GM12878 (cell line): Measurements from ENCODE around the gene OR10Z1. TPM values are rescaled to one million over a fixed set of nuclear protein-coding genes. Genes with fewer than 3 reads are reported as not detected.

Experiments used
- ATAC-seq: fragments of 200-7000 bp; cut with Tn5 transposase; 3 replicates; pipeline ENCODE4 v1.9.1; 2020; ENCODE audit warnings: mild to moderate bottlenecking, moderate library complexity
- BruUV-seq: library from RNA; stranded (reverse); fragments of 400-500 nt; replicated peaks from 2 replicates; lab custom pipeline; 2021; lab: Mats Ljungman, UMichigan
- CTCF ChIA-PET: fragments of 300-600 bp; sonication (Branson Sonifier 250); formaldehyde crosslinking; extraction: SDS; loops from one replicate; lab custom pipeline; 2021; ENCODE audit warnings: inconsistent platforms; lab: Yijun Ruan, JAX
- POLR2A ChIA-PET: fragments of 350-600 bp; formaldehyde crosslinking; extraction: SDS; loops from one replicate; lab custom pipeline; 2021; ENCODE audit warnings: inconsistent platforms; lab: Charles Lee
- RAD21 ChIA-PET: fragments of 300-600 bp; sonication (Branson Sonifier 250); formaldehyde crosslinking; loops from one replicate; lab custom pipeline; 2023; ENCODE audit warnings: antibody characterized with exemption; ENCODE audit not compliant: unreplicated experiment; lab: Charles Lee
- SMC1A ChIA-PET: fragments of 300-600 bp; sonication (Branson Sonifier 250); formaldehyde crosslinking; loops from one replicate; lab custom pipeline; 2023; ENCODE audit not compliant: unreplicated experiment, uncharacterized antibody; lab: Charles Lee
- DNase-seq: peaks from one replicate; pipeline ENCODE4 v3.0.0-alpha.2; 2011; ENCODE audit warnings: low read depth, low spot score
- FAIRE-seq: peaks from 3 replicates; lab custom pipeline; 2011; peaks lifted over from hg19 to GRCh38; lab: Jason Lieb, UNC
- H2AFZ ChIP-seq: 2 replicates; pipeline ENCODE4 v1.6.0; 2011; ENCODE audit warnings: low read depth, low read length, control low read depth; ENCODE audit not compliant: control insufficient read depth
- H3K27ac ChIP-seq: 2 replicates; pipeline ENCODE4 v1.5.1; 2011; ENCODE audit warnings: control low read depth; ENCODE audit not compliant: control insufficient read depth, insufficient read depth
- H3K27me3 ChIP-seq, 2 experiments: replicated peaks in 1 of 2; 2 replicates each; pipeline versions ENCODE4 v1.6.0 to v1.6.1; 2011; ENCODE audit warnings: low read length in 1 of 2; ENCODE audit not compliant: control insufficient read depth in 2 of 2, insufficient read depth in 2 of 2
- H3K36me3 ChIP-seq, 2 experiments: 2 replicates each; pipeline ENCODE4 v1.5.1; 2011; ENCODE audit warnings: low read length in 1 of 2; ENCODE audit not compliant: control insufficient read depth in 2 of 2, insufficient read depth in 2 of 2
- H3K4me1 ChIP-seq: 2 replicates; pipeline ENCODE4 v1.6.1; 2011; ENCODE audit warnings: mild to moderate bottlenecking, low read length, moderate library complexity, mixed read lengths; ENCODE audit not compliant: control insufficient read depth, insufficient read depth
- H3K4me2 ChIP-seq: 2 replicates; pipeline ENCODE4 v1.6.0; 2011; ENCODE audit warnings: control low read depth; ENCODE audit not compliant: control insufficient read depth, insufficient read depth
- H3K4me3 ChIP-seq: fragments of 200-600 bp; sonication (generic); 2 replicates; pipeline ENCODE4 v1.5.1; 2016
- H3K79me2 ChIP-seq: 2 replicates; pipeline ENCODE4 v1.6.0; 2011; ENCODE audit warnings: low read length; ENCODE audit not compliant: control insufficient read depth, insufficient read depth
- H3K9ac ChIP-seq: 2 replicates; pipeline ENCODE4 v1.8.0; 2011; ENCODE audit warnings: low read length, control low read depth, mixed read lengths; ENCODE audit not compliant: control insufficient read depth, insufficient read depth
- H3K9me3 ChIP-seq: replicated peaks from 3 replicates; pipeline ENCODE4 v1.5.1; 2011; ENCODE audit warnings: mild to moderate bottlenecking, low read length; ENCODE audit not compliant: control insufficient read depth, insufficient read depth
- H4K20me1 ChIP-seq: 2 replicates; pipeline ENCODE4 v1.6.0; 2011; ENCODE audit not compliant: control insufficient read depth, insufficient read depth
- ATF3 ChIP-seq: IDR thresholded peaks from 2 replicates; pipeline ENCODE4 v1.6.1; 2011; ENCODE audit warnings: low read depth, mild to moderate bottlenecking, low read length, moderate library complexity, borderline replicate concordance; ENCODE audit errors: extremely low read depth
- CBX5 ChIP-seq: sonication (generic); IDR thresholded peaks from 2 replicates; pipeline ENCODE4 v1.6.1; 2016; ENCODE audit warnings: low read depth, moderate library complexity, mild to moderate bottlenecking, inconsistent platforms
- CEBPZ ChIP-seq: fragments of 150-350 bp; IDR thresholded peaks from 2 replicates; pipeline ENCODE4 v1.6.1; 2016; ENCODE audit warnings: low read depth, low read length
- ETV6 ChIP-seq, 2 experiments: fragments of 450-650 bp in 1 of 2; IDR thresholded peaks in 1 of 2; conservative IDR thresholded peaks in 1 of 2; 2 replicates each; pipeline ENCODE4 v1.6.1; 2014; ENCODE audit warnings: antibody characterized with exemption in 1 of 2, borderline replicate concordance in 1 of 2, low read depth in 1 of 2, mild to moderate bottlenecking in 1 of 2, moderate library complexity in 1 of 2
- FOXK2 ChIP-seq: fragments of 450-650 bp; IDR thresholded peaks from 2 replicates; pipeline ENCODE4 v1.6.1; 2017; ENCODE audit warnings: mild to moderate bottlenecking, moderate library complexity
- HDAC6 ChIP-seq: fragments of 200-600 bp; sonication (generic); IDR thresholded peaks from one replicate; pipeline ENCODE4 v1.8.0; 2017; ENCODE audit warnings: antibody characterized with exemption; ENCODE audit not compliant: unreplicated experiment
- IKZF1 ChIP-seq: fragments of 450-650 bp; conservative IDR thresholded peaks from 2 replicates; pipeline ENCODE4 v1.6.1; 2017; ENCODE audit warnings: antibody characterized with exemption, mild to moderate bottlenecking
- IKZF2 ChIP-seq, 2 experiments: fragments of 450-650 bp; IDR thresholded peaks; 2 replicates each; pipeline ENCODE4 v1.6.1; 2017; ENCODE audit warnings: mild to moderate bottlenecking in 2 of 2, moderate library complexity in 2 of 2
- MYB ChIP-seq: fragments of 150-350 bp; IDR thresholded peaks from 2 replicates; pipeline ENCODE4 v1.6.1; 2014; ENCODE audit warnings: mild to moderate bottlenecking, low read depth, low read length, borderline replicate concordance
- NFYA ChIP-seq: IDR thresholded peaks from 2 replicates; pipeline ENCODE4 v1.6.1; 2011; ENCODE audit warnings: low read depth, mild to moderate bottlenecking, low read length, improper control_type of control experiment, borderline replicate concordance
- PAX5 ChIP-seq: IDR thresholded peaks from 2 replicates; pipeline ENCODE4 v1.6.1; 2011; ENCODE audit warnings: low read depth, low read length, borderline replicate concordance
- POLR2AphosphoS5 ChIP-seq: IDR thresholded peaks from 2 replicates; pipeline ENCODE4 v1.6.1; 2011; ENCODE audit warnings: mild to moderate bottlenecking, low read length, inconsistent platforms
- RELB ChIP-seq: fragments of 450-650 bp; IDR thresholded peaks from 2 replicates; pipeline ENCODE4 v1.6.1; 2017; ENCODE audit warnings: low read depth, mild to moderate bottlenecking, moderate library complexity
- SIX5 ChIP-seq: IDR thresholded peaks from 2 replicates; pipeline ENCODE4 v1.6.1; 2011; ENCODE audit warnings: mild to moderate bottlenecking, low read depth, low read length, moderate library complexity; ENCODE audit not compliant: severe bottlenecking
- SMC3 ChIP-seq: IDR thresholded peaks from 2 replicates; pipeline ENCODE4 v1.6.1; 2011; ENCODE audit warnings: low read length, improper control_type of control experiment, borderline replicate concordance
- STAT1 ChIP-seq: fragments of 450-650 bp; conservative IDR thresholded peaks from 2 replicates; pipeline ENCODE4 v1.6.1; 2014; ENCODE audit warnings: antibody characterized with exemption, mild to moderate bottlenecking
- TARDBP ChIP-seq: IDR thresholded peaks from 2 replicates; pipeline ENCODE4 v1.6.1; 2016; ENCODE audit warnings: borderline replicate concordance
- WRNIP1 ChIP-seq: IDR thresholded peaks from 2 replicates; pipeline ENCODE4 v1.6.1; 2011; ENCODE audit warnings: low read depth, low read length, improper control_type of control experiment, borderline replicate concordance
- YBX1 ChIP-seq: fragments of 450-650 bp; IDR thresholded peaks from 2 replicates; pipeline ENCODE4 v1.6.1; 2016; ENCODE audit warnings: antibody characterized with exemption
- ZNF24 ChIP-seq: fragments of 450-650 bp; IDR thresholded peaks from 2 replicates; pipeline ENCODE4 v1.6.1; 2017; ENCODE audit warnings: antibody characterized with exemption, mild to moderate bottlenecking
- WGBS: methylation state at CpG from one replicate; pipeline ENCODE4 v1.1.6; 2016; ENCODE audit warnings: low lambda C conversion rate; ENCODE audit not compliant: insufficient replicate concordance, insufficient coverage; ENCODE audit errors: missing lambda C conversion rate; 5-methylcytosine and 5-hydroxymethylcytosine counted together
- in situ Hi-C: fragments of 300-500 bp; cut with MboI; formaldehyde crosslinking; loops from 9 replicates; pipeline ENCODE4 v1.14.3; 2018; ENCODE audit warnings: mixed read lengths
- intact Hi-C: fragments of 100-400 bp; cut with micrococcal nuclease; formaldehyde crosslinking; loops from one replicate; pipeline ENCODE4 v1.14.2; 2022; ENCODE audit not compliant: unreplicated experiment
- polyA plus RNA-seq, 11 experiments: library from polyadenylated mRNA; depleted of rRNA in 4 of 11; unstranded in 6 of 11; stranded (reverse) in 5 of 11; fragments of >200 nt; fragmentation: Nextera tagmentation in 4 of 11; fragmentation: Illumina TruSeq in 1 of 11; extraction: Ambion mirVana in 4 of 11; extraction: Trizol in 1 of 11; gene quantifications; 1 replicate in 1 of 11; 2 replicates in 10 of 11; pipeline versions ENCODE4 v1.2.1 to v1.2.3, GENCODE V29; 2011 to 2016; ENCODE audit warnings: inconsistent platforms in 2 of 11, missing spikeins in 2 of 11, low read depth in 1 of 11
- total RNA-seq, 4 experiments: library from RNA; depleted of rRNA in 3 of 4; stranded (reverse); fragments of >200 nt in 3 of 4; fragmentation: Illumina TruSeq in 1 of 4; extraction: Trizol in 1 of 4; gene quantifications; 2 replicates each; pipeline versions ENCODE4 v1.2.1 to v1.2.3, GENCODE V29; 2013 to 2021

The OR10Z1 gene
- total and polyA plus RNA-seq, 10 of the 15 experiments (the other 5 are each of a cell fraction or from before 2014, with no cell fraction given): not detected

- Histone ChIP-seq H3K4me3 (no peak overlapping the region), H3K9me3 (no peaks in the 10 kb centered on the region), H3K79me2 (no peaks in the 10 kb centered on the region), H3K36me3 (no peaks in the 10 kb centered on the region), H3K9ac (no peak overlapping the region), H3K27ac (no peak overlapping the region), H2AFZ (no peak overlapping the region), H3K27me3 (no peaks in the 10 kb centered on the region), H3K4me1 (no peaks in the 10 kb centered on the region), H4K20me1 (no peaks in the 10 kb centered on the region), H3K4me2 (no peak overlapping the region)
- in situ Hi-C loops (no loop called here), intact Hi-C loops (no loop called here)
- RAD21 ChIA-PET: no interaction called here
- TF ChIP-seq TARDBP: no peak
- no peak for TF ChIP-seq HDAC6
- TF ChIP-seq SIX5: no peak
- TF ChIP-seq IKZF2 (IDR thresholded peaks at IDR 0.05): no peak
- TF ChIP-seq WRNIP1: no peak
- no peak for TF ChIP-seq NFYA
- no peak for TF ChIP-seq SMC3
- no peak for TF ChIP-seq ETV6 (conservative IDR thresholded peaks at IDR 0.05 in 1 of 2, IDR thresholded peaks at IDR 0.05 in 1 of 2; ENCODE audit: borderline replicate concordance in 1 of 2, low read depth in 1 of 2)
- TF ChIP-seq CEBPZ: no peak
- TF ChIP-seq PAX5: no peak
- TF ChIP-seq MYB: no peak
- TF ChIP-seq IKZF1: no peak
- TF ChIP-seq RELB: no peak
- no peak for TF ChIP-seq STAT1
- TF ChIP-seq YBX1: no peak
- TF ChIP-seq FOXK2: no peak
- no peak for TF ChIP-seq CBX5
- TF ChIP-seq ZNF24: no peak
- TF ChIP-seq ATF3: no peak
- TF ChIP-seq POLR2AphosphoS5: no peak
- POLR2A ChIA-PET: no interaction called here
- no peak for DNase-seq
- FAIRE-seq: no peak
- no TSS peak for BruUV-seq
- CTCF ChIA-PET: no interaction called here
- SMC1A ChIA-PET: interaction anchor here (0.7 kb wide), 1 partner anchor 234 kb away, joined by 3 read pairs; no protein-coding TSS in a partner anchor
- WGBS: 0% methylated on average over 1 of the region's 1 CpG
- no peak for ATAC-seq
These were observed 45.4 kb upstream of the OR10Z1 start for GRCh38 chr1:158559696-158560095.
